Heart left ventricle (tissue), 16 donors: ENCODE data around the gene FOXM1. TPM values are rescaled to one million over a fixed set of nuclear protein-coding genes. Genes with fewer than 3 reads are reported as not detected.

Source experiments
- ATAC-seq, 4 donors: fragments of 200-7000 bp; cut with Tn5 transposase; one replicate each; pipeline ENCODE4 v1.9.1; 2020 to 2022; ENCODE audit warnings: moderate library complexity in 4 of 4, mild to moderate bottlenecking in 3 of 4, moderate number of reproducible peaks in 1 of 4
- DNase-seq, 5 donors: peaks; one replicate each; pipeline ENCODE4 v3.0.0-alpha.2; 2020
- H3K27ac ChIP-seq, 12 donors: fragments of 200-600 bp; sonication (generic) in 4 of 12; one replicate each; pipeline versions ENCODE4 v1.5.0 to v1.8.0; 2016 to 2022; ENCODE audit warnings: mild to moderate bottlenecking in 2 of 12
- H3K27me3 ChIP-seq, 9 donors: fragments of 200-600 bp; sonication (generic) in 2 of 9; one replicate each; pipeline versions ENCODE4 v1.5.1 to v1.8.0; 2016 to 2022; ENCODE audit warnings: mild to moderate bottlenecking in 3 of 9
- H3K36me3 ChIP-seq, 9 donors: fragments of 200-600 bp; sonication (generic) in 2 of 9; one replicate each; pipeline versions ENCODE4 v1.5.0 to v1.8.0; 2018 to 2022; ENCODE audit warnings: mild to moderate bottlenecking in 2 of 9
- H3K4me1 ChIP-seq, 12 donors: fragments of 200-600 bp; sonication (generic) in 4 of 12; one replicate each; pipeline versions ENCODE4 v1.5.0 to v1.8.0; 2016 to 2022; ENCODE audit warnings: mild to moderate bottlenecking in 3 of 12
- H3K4me3 ChIP-seq, 12 donors: fragments of 200-600 bp; sonication (generic) in 4 of 12; one replicate each; pipeline versions ENCODE4 v1.5.0 to v1.8.0; 2017 to 2022; ENCODE audit warnings: mild to moderate bottlenecking in 9 of 12, moderate library complexity in 4 of 12
- H3K9me3 ChIP-seq, 12 donors: fragments of 200-600 bp; sonication (generic) in 4 of 12; one replicate each; pipeline versions ENCODE4 v1.5.0 to v1.8.0; 2016 to 2022; ENCODE audit warnings: mild to moderate bottlenecking in 1 of 12
- POLR2A ChIP-seq, 2 donors: fragments of 450-650 bp; IDR thresholded peaks; one replicate each; pipeline ENCODE4 v1.6.1; 2017; ENCODE audit warnings: antibody characterized with exemption in 2 of 2, mild to moderate bottlenecking in 2 of 2, moderate library complexity in 2 of 2
- WGBS, 4 donors: extraction: QIAGEN DNeasy Blood & Tissue Kit in 2 of 4; methylation state at CpG; one replicate each; pipeline versions ENCODE4 v1.1.5 to v1.1.7; 2013 to 2018; 5-methylcytosine and 5-hydroxymethylcytosine counted together
- intact Hi-C, 10 donors: fragments of 100-400 bp; cut with DNase I; formaldehyde crosslinking; loops; one replicate each; pipeline versions ENCODE4 v1.11.1 to v1.14.2; 2022
- polyA plus RNA-seq, 2 donors: library from polyadenylated mRNA; stranded (reverse); fragments of 200-250 nt; gene quantifications; one replicate each; pipeline ENCODE4 v1.2.3, GENCODE V29; 2013
- total RNA-seq, 9 donors: library from RNA; depleted of rRNA in 2 of 9; stranded (reverse); fragments of >200 nt in 2 of 9; fragmentation: NEBNext Ultra II Directional in 3 of 9; extraction: Animal tissue kit (Norgen Biotek cat#: 25700) in 3 of 9; gene quantifications; one replicate each; pipeline versions ENCODE4 v1.1.0 to v1.2.4, GENCODE V29; 2016 to 2023
- TF ChIP-seq, protein P1 (sequence below), 12 donors: fragments of 200-600 bp; sonication (generic) in 4 of 12; IDR thresholded peaks; one replicate each; pipeline versions ENCODE4 v1.5.0 to v1.8.0; 2018 to 2022; ENCODE audit warnings: antibody characterized with exemption in 12 of 12, mild to moderate bottlenecking in 5 of 12
- donor health status: ischemic (EF 13 %, LVEDD 7.1; RV severe dilation, severe dysfunction).
- donor health status: healthy with polysubstance abuse.
- donor health status: DM: no; HTN: yes; CAD: no.
- donor health status: DM: no; HTN: no; CAD: no.
- donor health status: ischemic (EF 25% LVEDD 6.9; RV normal size, moderate dysfunction).
- donor health status: ischemic (EF 25% LVEDD 5.7; RV mildly dilated, moderate dysfunction).
- donor health status: healthy.
- donor health status: DM: yes; HTN: yes; CAD: no.
- donor health status: ischemic (EF 35%, LVEDD 5.7; RV mildly dilated, moderate dysfunction).
- donor health status: nonischemic (EF 11% LVEDD 7.7; RV severe dilation, severe dysfunction).
- donor health status: DM: yes; HTN: yes; CAD: no.
- donor health status: PGD.
- donor health status: ischemic (EF 29% LVEDD 5.4; RV normal size, mild dysfunction).
- donor health status: nonischemic (EF 23%, LVEDD 6.1; RV moderate dilation, normal function).

FOXM1 gene
- total and polyA plus RNA-seq, 11 donors: 0.08 to 13.5 (median 0.38) TPM

DNA sequence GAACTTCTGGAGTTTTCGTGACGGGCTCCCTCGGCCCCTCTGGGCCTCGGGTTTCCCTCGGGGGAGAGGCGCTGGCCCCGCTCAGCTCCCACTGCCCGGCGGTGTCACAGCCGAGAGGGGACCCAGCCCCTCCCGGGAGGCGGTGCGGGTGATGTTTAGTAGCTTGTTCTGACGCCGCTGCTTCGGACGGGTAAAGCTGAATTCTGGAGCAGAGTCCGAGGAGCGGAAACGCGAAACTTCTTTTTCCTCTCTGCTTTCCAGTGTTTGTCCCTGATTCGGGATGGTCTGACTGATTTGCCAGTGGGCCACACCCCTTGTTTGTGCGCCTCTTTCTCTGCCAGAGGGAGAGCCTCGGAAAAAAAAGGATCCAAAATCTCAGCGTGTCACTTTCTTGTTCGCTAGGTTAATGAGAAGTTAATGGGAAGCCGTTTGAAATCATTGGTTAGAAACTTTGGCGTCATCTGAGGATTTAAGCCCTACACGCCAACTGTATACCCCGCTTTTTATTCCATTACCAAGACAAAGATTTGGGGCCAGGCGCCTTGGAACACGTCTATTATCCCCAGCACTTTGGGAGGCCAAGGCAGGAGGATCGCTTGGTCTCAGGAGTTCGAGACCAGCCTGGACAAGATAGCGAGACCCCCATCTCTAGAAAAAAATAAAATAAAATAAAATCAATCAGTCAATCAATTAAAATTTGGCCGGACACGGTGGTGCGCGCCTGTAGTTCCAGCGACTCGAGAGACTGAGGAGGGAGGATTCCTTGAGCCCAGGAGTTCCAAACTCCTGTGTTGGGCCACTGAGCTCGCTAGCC is 14.5 kb upstream of the FOXM1 start:
- WGBS, 4 donors: 21 to 30% (median 27%) methylated on average over 34 to 42 of the region's 42 CpGs
- TF ChIP-seq POLR2A (IDR thresholded peaks at IDR 0.05): no peak
- TF ChIP-seq, protein P1, sequence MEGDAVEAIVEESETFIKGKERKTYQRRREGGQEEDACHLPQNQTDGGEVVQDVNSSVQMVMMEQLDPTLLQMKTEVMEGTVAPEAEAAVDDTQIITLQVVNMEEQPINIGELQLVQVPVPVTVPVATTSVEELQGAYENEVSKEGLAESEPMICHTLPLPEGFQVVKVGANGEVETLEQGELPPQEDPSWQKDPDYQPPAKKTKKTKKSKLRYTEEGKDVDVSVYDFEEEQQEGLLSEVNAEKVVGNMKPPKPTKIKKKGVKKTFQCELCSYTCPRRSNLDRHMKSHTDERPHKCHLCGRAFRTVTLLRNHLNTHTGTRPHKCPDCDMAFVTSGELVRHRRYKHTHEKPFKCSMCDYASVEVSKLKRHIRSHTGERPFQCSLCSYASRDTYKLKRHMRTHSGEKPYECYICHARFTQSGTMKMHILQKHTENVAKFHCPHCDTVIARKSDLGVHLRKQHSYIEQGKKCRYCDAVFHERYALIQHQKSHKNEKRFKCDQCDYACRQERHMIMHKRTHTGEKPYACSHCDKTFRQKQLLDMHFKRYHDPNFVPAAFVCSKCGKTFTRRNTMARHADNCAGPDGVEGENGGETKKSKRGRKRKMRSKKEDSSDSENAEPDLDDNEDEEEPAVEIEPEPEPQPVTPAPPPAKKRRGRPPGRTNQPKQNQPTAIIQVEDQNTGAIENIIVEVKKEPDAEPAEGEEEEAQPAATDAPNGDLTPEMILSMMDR (IDR thresholded peaks at IDR 0.05): no peak
- Histone ChIP-seq H3K4me3 (peak overlapping the region; percentile 62 to 97 (median 86)), H3K27me3 (no peaks in the 10 kb centered on the region), H3K27ac (peak overlapping the region; percentile 75 to 98 (median 89)), H3K4me1 (peaks cover 0 to 31% (median 14%) of the 10 kb centered on the region in 12 donors), H3K36me3 (peaks cover 0 to 17% (median 0%) of the 10 kb centered on the region in 9 donors), H3K9me3 (no peaks in the 10 kb centered on the region)
- ATAC-seq (peak in 3 of 4 donors; percentile 19 to 50 (median 30)), DNase-seq (peak in 4 of 5 donors; percentile 50 to 62 (median 57))
- intact Hi-C loops: loop anchor here in 1 of 10 donors (10.0 kb wide), 1 partner anchor 53 kb away; no protein-coding TSS in a partner anchor

DNA sequence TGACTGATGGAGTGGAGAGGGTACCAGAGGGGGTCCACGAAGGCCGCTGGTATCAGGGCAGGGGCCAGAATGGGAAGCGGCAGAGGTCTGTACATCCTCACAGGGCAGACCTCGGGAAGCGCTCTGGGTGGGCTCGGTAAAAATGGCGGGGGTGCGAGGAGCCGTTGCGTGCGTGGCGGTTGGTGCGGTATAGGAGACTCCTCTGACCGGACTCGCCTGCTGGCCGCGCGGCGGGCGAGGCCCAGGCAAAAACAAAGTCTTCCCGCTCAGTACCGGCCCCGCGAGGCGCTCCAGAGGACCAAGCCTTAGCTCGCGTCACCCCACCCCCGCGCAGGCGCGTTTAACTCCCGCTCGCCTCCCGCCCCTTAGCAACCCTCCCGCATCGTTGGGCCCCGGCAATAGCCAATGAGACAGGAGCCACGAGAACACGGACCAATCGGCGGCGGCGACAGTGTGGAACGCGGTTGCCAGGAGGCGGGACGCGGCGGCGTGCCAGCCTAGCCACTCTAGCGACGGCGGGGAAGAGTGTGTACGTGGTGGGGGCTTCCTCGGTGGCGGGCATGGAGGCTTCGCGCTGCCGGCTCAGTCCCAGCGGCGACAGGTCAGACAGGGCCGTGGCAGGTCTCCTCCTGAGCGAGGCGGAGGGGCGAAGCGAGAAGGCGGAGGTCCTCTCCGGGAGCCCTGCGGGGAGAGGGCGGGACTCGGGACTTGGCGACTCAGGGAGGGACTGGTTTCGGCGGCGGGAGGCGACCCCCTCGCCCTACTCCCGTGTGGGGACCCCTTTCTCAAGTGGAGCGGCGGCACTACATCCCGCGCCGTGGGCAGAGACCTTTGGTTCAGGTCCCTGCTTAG is 13.6 kb upstream of the FOXM1 start, which contains the start of gene TULP3:
Gene TULP3, plus strand, starts transcription at position 504 of the 852 bp plus-strand sequence. Its CDS starts 57 bp downstream, at position 561.
- 0 to 1% (median 1%) methylated on average over 25 to 83 of the region's 83 CpGs for WGBS, 4 donors
- TF ChIP-seq POLR2A (IDR thresholded peaks at IDR 0.05): peak in 1 of 2 donors; percentile 85
- TF ChIP-seq, protein P1 (IDR thresholded peaks at IDR 0.05): peak in 4 of 12 donors; percentile 22 to 36 (median 30)
- Histone ChIP-seq H3K27me3 (no peaks in the 10 kb centered on the region), H3K4me3 (peak within 1 kb of the TSS; percentile 62 to 97 (median 86)), H3K9me3 (no peaks in the 10 kb centered on the region), H3K36me3 (peaks cover 0 to 24% (median 0%) of the 10 kb centered on the region in 9 donors), H3K4me1 (peaks cover 0 to 28% (median 11%) of the 10 kb centered on the region in 12 donors), H3K27ac (peak within 1 kb of the TSS; percentile 75 to 98 (median 89))
- DNase-seq (peak; percentile 99), ATAC-seq (peak; percentile 99 to 100 (median 99))
- intact Hi-C loops: loop anchor here in 1 of 10 donors (10.0 kb wide), 1 partner anchor 54 kb away; no protein-coding TSS in a partner anchor

DNA sequence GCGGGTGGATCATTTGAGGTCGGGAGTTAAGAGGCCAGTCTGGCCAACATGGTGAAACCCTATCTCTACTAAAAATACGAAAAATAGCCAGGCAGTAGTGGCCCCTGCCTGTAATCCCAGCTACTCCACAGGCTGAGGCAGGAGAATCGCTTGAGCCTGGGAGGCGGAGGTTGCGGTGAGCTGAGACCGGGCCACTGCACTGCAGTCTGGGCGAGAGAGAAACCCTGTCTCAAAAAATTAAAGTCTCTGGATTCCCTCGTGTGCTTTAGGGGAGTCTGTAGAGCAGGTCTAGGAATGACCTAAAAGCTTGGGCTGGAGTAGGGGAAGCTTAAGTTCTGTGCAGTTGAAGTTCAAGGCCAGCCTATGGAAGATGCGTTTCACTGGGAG is 13.0 kb upstream of the FOXM1 start:
- peak overlapping the region in 11 of 12 donors; percentile 62 to 97 (median 88) for H3K4me3 ChIP-seq
- H3K27ac ChIP-seq: peak overlapping the region in 11 of 12 donors; percentile 53 to 98 (median 85)
- no peaks in the 10 kb centered on the region for H3K27me3 ChIP-seq
- DNase-seq (no peak), ATAC-seq (no peak)
- no peaks in the 10 kb centered on the region for H3K9me3 ChIP-seq
- TF ChIP-seq, protein P1 (IDR thresholded peaks at IDR 0.05): no peak
- TF ChIP-seq POLR2A (IDR thresholded peaks at IDR 0.05): no peak
- peaks cover 0 to 25% (median 11%) of the 10 kb centered on the region in 12 donors for H3K4me1 ChIP-seq
- intact Hi-C loops: loop anchor here in 1 of 10 donors (10.0 kb wide), 1 partner anchor 55 kb away; no protein-coding TSS in a partner anchor
- 73 to 76% (median 75%) methylated on average over 10 of the region's 10 CpGs for WGBS, 4 donors
- peaks cover 0 to 24% (median 0%) of the 10 kb centered on the region in 9 donors for H3K36me3 ChIP-seq
